Measurements from ENCODE around the gene ALOXE3.

The ALOXE3 gene

GRCh38 chr17:8162233-8162996 lies 44.1 kb upstream of the ALOXE3 start, which contains the start of gene VAMP2:
TSS of gene VAMP2 (minus strand) at chr17:8162948. CDS start at chr17:8162879, 69 bp downstream.
- peak within 1 kb of the TSS; percentile 97 for H3K27ac ChIP-seq
- TF ChIP-seq CTCF (IDR thresholded peaks at IDR 0.05) (no peak), ZFX (IDR thresholded peaks at IDR 0.05; ENCODE audit: borderline replicate concordance) (no peak)

- peak overlapping the region; percentile 97 for H3K27ac ChIP-seq
- TF ChIP-seq ZFX (IDR thresholded peaks at IDR 0.05; ENCODE audit: borderline replicate concordance) (no peak), CTCF (IDR thresholded peaks at IDR 0.05) (no peak)
Observed at GRCh38 chr17:8161289-8162232, 43.2 kb upstream of the ALOXE3 start.

- no peak for TF ChIP-seq CTCF (IDR thresholded peaks at IDR 0.05)
- no peak for TF ChIP-seq ZFX (IDR thresholded peaks at IDR 0.05; ENCODE audit: borderline replicate concordance)
- H3K27ac ChIP-seq: peak overlapping the region; percentile 97
Observed at GRCh38 chr17:8160741-8161221, 42.5 kb upstream of the ALOXE3 start.

- H3K27ac ChIP-seq: peak overlapping the region; percentile 97
- TF ChIP-seq CTCF (IDR thresholded peaks at IDR 0.05) (no peak), ZFX (IDR thresholded peaks at IDR 0.05; ENCODE audit: borderline replicate concordance) (no peak)
Observed at GRCh38 chr17:8160224-8160577, 41.9 kb upstream of the ALOXE3 start.

- H3K27ac ChIP-seq: peak overlapping the region; percentile 97
- TF ChIP-seq ZFX (IDR thresholded peaks at IDR 0.05; ENCODE audit: borderline replicate concordance) (no peak), CTCF (IDR thresholded peaks at IDR 0.05) (no peak)
Observed at GRCh38 chr17:8159459-8160223, 41.3 kb upstream of the ALOXE3 start.

GRCh38 chr17:8159032-8159400 lies 40.7 kb upstream of the ALOXE3 start:
- peak overlapping the region; percentile 97 for H3K27ac ChIP-seq
- TF ChIP-seq CTCF (IDR thresholded peaks at IDR 0.05) (peak; percentile 48), ZFX (IDR thresholded peaks at IDR 0.05; ENCODE audit: borderline replicate concordance) (no peak)

Data from 22Rv1 (cell line).